Measurements from ENCODE around the gene SPAG17.

- TF ChIP-seq PPARA (CRISPR knock-in tag; IDR thresholded peaks at IDR 0.05; ENCODE audit: borderline replicate concordance) (no peak), POU6F1 (CRISPR knock-in tag; IDR thresholded peaks at IDR 0.05; ENCODE audit: borderline replicate concordance, low read depth) (no peak), TOX (CRISPR knock-in tag; IDR thresholded peaks at IDR 0.05; ENCODE audit: borderline replicate concordance) (no peak), ISL1 (CRISPR knock-in tag; IDR thresholded peaks at IDR 0.05) (no peak)
These were observed 17.1 kb upstream of the SPAG17 start for GRCh38 chr1:118202076-118202608.

All from SK-N-SH treated with all-trans-retinoic acid at 6 μM for 48 hours (cell line).